Mesenchymal stem cell (in vitro differentiated cells and primary cell): ENCODE data around the gene STX3.

ENCODE experiments used
- DNase-seq: peaks from one replicate; pipeline ENCODE4 v3.0.0-alpha.2; 2013
- H2AFZ ChIP-seq: one replicate; pipeline ENCODE4 v1.6.1; 2013; ENCODE audit warnings: low read depth, mild to moderate bottlenecking, control low read depth, inconsistent platforms, low read length, moderate library complexity
- H2AK5ac ChIP-seq: 2 replicates; pipeline ENCODE4 v1.6.1; 2013; ENCODE audit warnings: low read length, moderate library complexity, mild to moderate bottlenecking, inconsistent platforms; ENCODE audit not compliant: severe bottlenecking
- H2BK120ac ChIP-seq: one replicate; pipeline ENCODE4 v1.6.1; 2013; ENCODE audit warnings: low read depth, mild to moderate bottlenecking, inconsistent platforms, low read length, moderate library complexity
- H2BK12ac ChIP-seq, 2 experiments: one replicate each; pipeline ENCODE4 v1.6.1; 2013; ENCODE audit warnings: inconsistent platforms in 2 of 2, low read length in 2 of 2, mild to moderate bottlenecking in 2 of 2, moderate library complexity in 2 of 2, control low read depth in 1 of 2
- H2BK15ac ChIP-seq: one replicate; pipeline ENCODE4 v1.6.1; 2013; ENCODE audit warnings: mild to moderate bottlenecking, low read depth, inconsistent platforms; ENCODE audit not compliant: poor library complexity, severe bottlenecking
- H2BK5ac ChIP-seq: 2 replicates; pipeline ENCODE4 v1.6.1; 2013; ENCODE audit warnings: low read depth, mild to moderate bottlenecking, low read length, control low read depth, inconsistent platforms; ENCODE audit not compliant: poor library complexity, severe bottlenecking
- H3K14ac ChIP-seq, 2 experiments: one replicate each; pipeline ENCODE4 v1.6.1; 2013; ENCODE audit warnings: inconsistent platforms in 2 of 2, low read length in 2 of 2, control low read depth in 1 of 2, mild to moderate bottlenecking in 1 of 2, moderate library complexity in 1 of 2
- H3K18ac ChIP-seq, 2 experiments: one replicate each; pipeline ENCODE4 v1.6.1; 2013; ENCODE audit warnings: inconsistent platforms in 2 of 2, low read length in 2 of 2, control low read depth in 1 of 2, low read depth in 1 of 2, mild to moderate bottlenecking in 1 of 2
- H3K23ac ChIP-seq, 2 experiments: one replicate each; pipeline ENCODE4 v1.6.1; 2013; ENCODE audit warnings: inconsistent platforms in 2 of 2, low read length in 2 of 2, mild to moderate bottlenecking in 2 of 2, moderate library complexity in 2 of 2, control low read depth in 1 of 2
- H3K27ac ChIP-seq: 2 replicates; pipeline ENCODE4 v1.5.1; 2013; ENCODE audit warnings: mild to moderate bottlenecking, moderate library complexity, low read length, control low read depth, inconsistent platforms; ENCODE audit not compliant: poor library complexity, severe bottlenecking
- H3K27me3 ChIP-seq, 2 experiments: 2 replicates each; pipeline versions ENCODE4 v1.6.1 to v1.7.0; 2013; ENCODE audit warnings: low read length in 2 of 2, mild to moderate bottlenecking in 2 of 2, moderate library complexity in 2 of 2, control low read depth in 1 of 2, inconsistent platforms in 1 of 2; ENCODE audit not compliant: control insufficient read depth in 1 of 2, insufficient read depth in 1 of 2
- H3K36me3 ChIP-seq, 2 experiments: 2 replicates each; pipeline versions ENCODE4 v1.6.1 to v1.7.0; 2013; ENCODE audit warnings: low read length in 2 of 2, control low read depth in 1 of 2, inconsistent platforms in 1 of 2, low read depth in 1 of 2, mild to moderate bottlenecking in 1 of 2; ENCODE audit not compliant: insufficient read depth in 2 of 2, control insufficient read depth in 1 of 2
- H3K4ac ChIP-seq, 2 experiments: one replicate each; pipeline ENCODE4 v1.6.1; 2013; ENCODE audit warnings: inconsistent platforms in 2 of 2, low read length in 2 of 2, mild to moderate bottlenecking in 2 of 2, moderate library complexity in 2 of 2, control low read depth in 1 of 2, low read depth in 1 of 2
- H3K4me1 ChIP-seq: 2 replicates; pipeline ENCODE4 v1.6.1; 2013; ENCODE audit warnings: low read depth, low read length, control low read depth; ENCODE audit not compliant: control insufficient read depth, insufficient read depth
- H3K4me2 ChIP-seq: 2 replicates; pipeline ENCODE4 v1.6.1; 2013; ENCODE audit warnings: low read length, mild to moderate bottlenecking, inconsistent platforms; ENCODE audit not compliant: poor library complexity, severe bottlenecking
- H3K4me3 ChIP-seq, 2 experiments: 2 replicates each; pipeline versions ENCODE4 v1.5.1 to v1.7.0; 2013; ENCODE audit warnings: low read length in 2 of 2, mild to moderate bottlenecking in 2 of 2, control low read depth in 1 of 2, low read depth in 1 of 2; ENCODE audit not compliant: insufficient read depth in 1 of 2
- H3K79me1 ChIP-seq: replicated peaks from 2 replicates; pipeline ENCODE4 v1.6.1; 2013; ENCODE audit warnings: mild to moderate bottlenecking, control low read depth, low read length, inconsistent platforms; ENCODE audit not compliant: poor library complexity, severe bottlenecking
- H3K9ac ChIP-seq: 2 replicates; pipeline ENCODE4 v1.7.0; 2013; ENCODE audit warnings: mild to moderate bottlenecking, low read length, moderate library complexity
- H3K9me3 ChIP-seq: 2 replicates; pipeline ENCODE4 v1.7.0; 2013; ENCODE audit warnings: mild to moderate bottlenecking, low read length; ENCODE audit not compliant: control insufficient read depth
- H4K8ac ChIP-seq: one replicate; pipeline ENCODE4 v1.6.1; 2013; ENCODE audit warnings: inconsistent platforms, mild to moderate bottlenecking, low read length, moderate library complexity
- H4K91ac ChIP-seq: one replicate; pipeline ENCODE4 v1.6.1; 2013; ENCODE audit warnings: mild to moderate bottlenecking, low read length, inconsistent platforms
- WGBS: methylation state at CpG from one replicate; pipeline ENCODE4 v1.1.7; 2013; ENCODE audit warnings: mixed read lengths; 5-methylcytosine and 5-hydroxymethylcytosine counted together

STX3 gene

DNA sequence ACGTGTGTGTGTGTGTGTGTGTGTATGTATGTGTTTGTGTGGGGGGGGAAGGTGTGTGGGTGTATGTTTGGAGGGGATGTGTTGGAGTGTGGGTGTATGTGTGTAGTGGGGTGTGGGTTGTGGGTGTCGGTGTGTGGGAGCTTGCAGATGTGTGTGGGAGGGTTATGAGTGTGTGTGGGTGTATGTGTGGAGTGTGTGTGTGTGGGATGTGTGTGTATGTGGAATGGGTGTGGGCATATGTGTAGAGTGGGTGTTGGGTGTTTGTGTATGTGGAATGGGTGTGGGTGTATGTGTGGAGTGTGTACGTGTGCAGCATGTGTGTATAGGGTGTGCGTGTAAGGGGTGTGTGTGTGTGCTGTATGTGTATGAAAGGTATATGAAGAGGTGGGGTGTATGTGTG lies 14.7 kb downstream of the STX3 start:
- Histone ChIP-seq H2BK5ac (no peak overlapping the region), H2AK5ac (no peak overlapping the region), H4K91ac (no peak overlapping the region), H3K27ac (no peak overlapping the region), H2BK120ac (no peak overlapping the region), H3K4ac (no peak overlapping the region), H3K79me1 (peaks cover 14% of the 10 kb centered on the region), H3K23ac (no peak overlapping the region), H3K36me3 (peaks cover 5 to 19% of the 10 kb centered on the region in 2 experiments), H2BK15ac (no peak overlapping the region), H3K9ac (no peak overlapping the region), H3K27me3 (no peaks in the 10 kb centered on the region), H3K14ac (peak overlapping the region in 1 of 2 experiments; percentile 69), H3K4me1 (peaks cover 17% of the 10 kb centered on the region), H4K8ac (no peak overlapping the region), H3K18ac (peak overlapping the region in 1 of 2 experiments; percentile 82), H2BK12ac (peak overlapping the region in 1 of 2 experiments; percentile 57), H3K9me3 (no peaks in the 10 kb centered on the region), H3K4me3 (no peak overlapping the region), H3K4me2 (no peak overlapping the region), H2AFZ (no peak overlapping the region)
- 98% methylated on average over 4 of the region's 4 CpGs for WGBS
- DNase-seq, result no peak

DNA sequence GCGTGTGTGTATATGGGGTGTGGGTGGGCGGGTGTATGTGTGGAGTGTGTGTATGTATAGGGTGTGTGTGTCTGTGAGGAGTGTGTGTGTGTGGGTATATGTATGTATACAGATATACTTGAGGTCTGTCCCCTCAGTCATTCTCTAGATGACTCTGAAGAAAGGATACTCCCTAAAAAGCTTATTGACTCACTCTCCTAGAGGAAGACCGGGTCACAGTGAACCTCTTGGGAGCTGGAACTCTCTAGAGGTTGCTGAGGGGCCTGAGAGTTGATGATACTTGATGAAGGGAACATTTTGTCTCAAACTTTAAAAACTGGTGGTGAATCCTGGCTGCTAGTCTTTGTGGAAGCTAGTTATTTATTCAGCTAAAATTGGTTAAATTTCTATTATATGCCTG lies 15.1 kb downstream of the STX3 start:
- H3K23ac ChIP-seq, result no peak overlapping the region
- no peak overlapping the region for H2AK5ac ChIP-seq
- no peaks in the 10 kb centered on the region for H3K27me3 ChIP-seq
- H3K4me2 ChIP-seq, result no peak overlapping the region
- no peak overlapping the region for H3K14ac ChIP-seq
- 87% methylated on average over 3 of the region's 3 CpGs for WGBS
- no peak overlapping the region for H3K18ac ChIP-seq
- no peak overlapping the region for H2BK15ac ChIP-seq
- H2BK12ac ChIP-seq, result peak overlapping the region in 1 of 2 experiments; percentile 57
- no peak overlapping the region for H3K4ac ChIP-seq
- no peak overlapping the region for H3K27ac ChIP-seq
- no peak for DNase-seq
- H2BK5ac ChIP-seq, result no peak overlapping the region
- H3K4me1 ChIP-seq, result peaks cover 17% of the 10 kb centered on the region
- no peak overlapping the region for H3K9ac ChIP-seq
- H3K79me1 ChIP-seq, result peaks cover 14% of the 10 kb centered on the region
- peaks cover 7 to 24% of the 10 kb centered on the region in 2 experiments for H3K36me3 ChIP-seq
- H4K8ac ChIP-seq, result no peak overlapping the region
- H3K4me3 ChIP-seq, result no peak overlapping the region
- H3K9me3 ChIP-seq, result no peaks in the 10 kb centered on the region
- H4K91ac ChIP-seq, result no peak overlapping the region
- H2AFZ ChIP-seq, result no peak overlapping the region
- no peak overlapping the region for H2BK120ac ChIP-seq

DNA sequence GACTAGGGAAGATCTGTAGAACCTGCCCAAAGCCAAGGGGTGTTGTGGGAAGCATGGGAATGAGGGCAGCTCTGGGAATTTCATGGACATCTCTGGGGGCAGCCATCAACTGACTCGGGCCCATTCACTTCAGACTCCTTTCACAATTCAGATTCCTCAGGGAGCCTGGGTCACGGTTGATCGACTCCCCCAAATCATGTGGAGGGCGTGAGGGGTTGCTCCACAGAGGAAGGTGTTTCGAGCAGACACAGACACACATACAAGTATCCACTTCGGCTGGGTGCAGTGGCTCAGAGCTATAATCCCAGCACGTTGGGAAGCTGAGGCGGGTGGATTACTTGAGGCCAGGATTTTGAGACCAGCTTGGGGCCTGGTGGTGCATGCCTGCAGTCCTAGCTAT lies 15.7 kb downstream of the STX3 start:
- Histone ChIP-seq H2BK12ac (no peak overlapping the region), H3K4ac (no peak overlapping the region), H2BK15ac (no peak overlapping the region), H3K9me3 (no peaks in the 10 kb centered on the region), H3K4me1 (peaks cover 17% of the 10 kb centered on the region), H3K27me3 (no peaks in the 10 kb centered on the region), H3K27ac (no peak overlapping the region), H2AFZ (no peak overlapping the region), H3K9ac (no peak overlapping the region), H3K14ac (no peak overlapping the region), H2BK120ac (no peak overlapping the region), H3K4me2 (no peak overlapping the region), H3K36me3 (peaks cover 7 to 29% of the 10 kb centered on the region in 2 experiments), H3K79me1 (peaks cover 14% of the 10 kb centered on the region), H3K4me3 (no peak overlapping the region), H4K8ac (no peak overlapping the region), H4K91ac (no peak overlapping the region), H2BK5ac (no peak overlapping the region), H3K18ac (no peak overlapping the region), H3K23ac (no peak overlapping the region), H2AK5ac (no peak overlapping the region)
- WGBS, result 91% methylated on average over 8 of the region's 8 CpGs
- no peak for DNase-seq

DNA sequence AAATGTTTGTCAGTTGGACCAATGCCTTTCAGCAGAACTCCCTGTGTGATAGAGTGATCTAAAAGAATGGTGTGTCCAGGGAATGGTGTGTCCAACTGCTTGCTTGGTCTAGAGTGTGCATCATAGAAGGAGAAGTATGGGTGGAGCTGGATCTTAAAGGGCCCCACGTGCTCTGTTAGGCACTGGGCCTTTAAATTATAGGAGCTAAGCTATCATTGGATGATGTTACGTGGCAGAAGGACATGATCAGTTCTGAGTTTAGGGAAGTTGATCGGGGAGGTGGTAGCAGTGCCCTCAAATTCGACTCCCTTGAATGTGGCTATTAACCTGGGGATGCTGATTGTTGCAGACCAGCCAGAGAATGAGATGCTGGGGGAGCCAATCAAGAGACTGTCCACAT lies 16.4 kb downstream of the STX3 start:
- Histone ChIP-seq H2BK15ac (no peak overlapping the region), H4K8ac (no peak overlapping the region), H2BK120ac (no peak overlapping the region), H3K27me3 (no peaks in the 10 kb centered on the region), H3K4ac (no peak overlapping the region), H3K79me1 (peaks cover 11% of the 10 kb centered on the region), H3K4me2 (no peak overlapping the region), H4K91ac (no peak overlapping the region), H3K18ac (no peak overlapping the region), H3K27ac (no peak overlapping the region), H3K9ac (no peak overlapping the region), H3K36me3 (peaks cover 7 to 37% of the 10 kb centered on the region in 2 experiments), H2BK5ac (no peak overlapping the region), H2AFZ (no peak overlapping the region), H3K23ac (no peak overlapping the region), H2AK5ac (no peak overlapping the region), H3K4me1 (peaks cover 15% of the 10 kb centered on the region), H3K14ac (no peak overlapping the region), H3K9me3 (no peaks in the 10 kb centered on the region), H2BK12ac (no peak overlapping the region), H3K4me3 (no peak overlapping the region)
- 95% methylated on average over 4 of the region's 4 CpGs for WGBS
- DNase-seq, result no peak
